Measurements from ENCODE around the gene DNMT3A.
A peak's percentile ranks its signal among the peaks of the same experiment; 100 is the strongest.

DNMT3A gene

GRCh38 chr2:25341753-25342371 is at the start of gene DNMT3A:
Gene DNMT3A (minus strand): TSS chr2:25341925. CDS start chr2:25313984, 27,941 bp downstream.
- DNase-seq (ENCODE audit: low read depth in 2 of 2), result peak; percentile 16 to 32

DNA sequence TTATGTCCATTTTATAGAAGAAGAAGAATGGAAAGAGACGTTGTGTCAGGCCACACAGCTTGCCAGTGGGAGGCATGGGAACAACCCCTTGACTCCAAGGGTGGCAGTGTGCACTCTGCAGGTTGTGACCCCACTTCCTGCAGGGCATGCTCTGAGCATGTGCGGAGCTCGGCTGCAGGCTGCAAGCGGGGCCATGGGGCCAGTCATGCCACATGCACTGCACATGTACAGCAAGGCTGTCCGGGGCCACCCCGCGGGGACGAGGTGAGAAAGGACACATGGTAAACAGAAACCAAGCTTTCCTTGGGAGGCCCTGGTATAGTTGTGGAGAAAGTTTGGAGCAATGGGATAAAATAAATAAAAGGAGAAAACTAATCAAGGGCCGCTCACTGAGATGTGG is 47.4 kb upstream of the DNMT3A start:
- DNase-seq (ENCODE audit: low read depth in 2 of 2), result no peak

GRCh38 chr2:25388491-25388890 is 46.8 kb upstream of the DNMT3A start:
- no peak for DNase-seq (ENCODE audit: low read depth in 2 of 2)

GRCh38 chr2:25387876-25388449 is 46.2 kb upstream of the DNMT3A start:
- DNase-seq (ENCODE audit: low read depth in 2 of 2), result no peak

DNA sequence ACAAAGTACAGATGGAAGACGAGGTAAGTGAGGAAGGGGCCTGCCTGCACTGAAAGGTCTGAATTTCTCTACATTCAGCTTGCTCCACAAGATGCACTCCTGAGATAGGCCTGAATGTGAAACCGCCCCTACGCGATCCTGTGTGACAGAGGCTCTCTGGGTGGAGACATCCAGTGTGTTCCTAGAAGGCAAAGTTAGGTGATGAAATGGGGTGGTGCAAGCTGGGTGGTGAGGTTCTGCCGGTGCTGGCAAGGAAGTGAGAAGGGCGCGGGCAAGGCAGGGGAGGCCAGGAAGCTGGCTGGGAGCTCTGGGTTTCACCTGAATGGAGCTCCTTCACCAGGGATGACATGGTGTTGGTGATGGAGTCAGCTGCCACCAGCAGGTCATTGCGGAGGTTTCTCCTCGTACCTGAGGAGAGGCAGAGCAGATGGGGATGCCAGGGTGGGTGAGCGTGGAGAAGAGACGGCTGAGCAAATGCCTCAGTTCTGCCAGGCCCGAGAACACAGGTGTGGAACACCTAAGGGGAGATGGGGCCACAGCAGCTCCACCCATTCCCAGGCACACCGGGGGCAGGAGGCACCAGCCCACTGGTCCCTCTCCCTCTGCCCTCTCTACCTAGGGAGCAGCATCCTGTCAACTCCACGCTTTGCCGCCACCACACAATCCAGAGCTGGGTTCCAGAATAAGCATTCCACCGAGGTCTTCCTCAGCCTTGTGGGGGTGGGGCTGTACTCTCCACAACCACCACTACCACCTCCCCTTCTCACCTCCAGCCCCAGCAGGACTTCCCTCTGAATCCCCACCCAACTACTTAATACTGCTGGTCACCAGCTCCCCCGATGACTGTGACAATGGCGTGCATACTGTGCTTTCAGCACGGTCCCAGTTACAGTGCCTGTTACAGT is 45.5 kb upstream of the DNMT3A start:
- no peak for DNase-seq (ENCODE audit: low read depth in 2 of 2)

- no peak for DNase-seq (ENCODE audit: low read depth in 2 of 2)
Observed at GRCh38 chr2:25385910-25386309, 44.2 kb upstream of the DNMT3A start.

DNA sequence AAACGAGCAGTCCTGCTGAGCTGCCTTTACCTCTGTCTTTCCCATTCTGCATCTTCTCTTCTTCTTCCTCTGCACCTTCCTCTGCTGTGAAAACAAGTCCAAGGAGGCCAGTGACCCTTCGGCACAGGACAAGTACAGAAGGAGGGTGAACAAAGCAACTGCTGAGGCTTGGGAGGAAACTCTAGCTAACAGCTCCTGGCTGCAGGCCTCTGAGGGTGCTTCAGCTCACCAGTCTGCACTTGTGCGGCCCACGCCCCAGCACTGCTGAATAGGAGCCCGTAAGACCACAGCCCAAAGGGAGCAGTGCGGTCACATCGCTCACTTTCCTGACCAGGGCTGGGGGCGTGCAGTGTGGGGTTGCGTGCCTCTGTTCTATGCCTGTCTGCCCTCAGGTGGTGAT is 42.1 kb upstream of the DNMT3A start:
- DNase-seq (ENCODE audit: low read depth in 2 of 2), result no peak

GRCh38 chr2:25381502-25381901 is 39.8 kb upstream of the DNMT3A start:
- no peak for DNase-seq (ENCODE audit: low read depth in 2 of 2)

GRCh38 chr2:25380586-25381375 is 39.1 kb upstream of the DNMT3A start:
- DNase-seq (ENCODE audit: low read depth in 2 of 2), result no peak

- DNase-seq (ENCODE audit: low read depth in 2 of 2), result no peak
Observed at GRCh38 chr2:25380023-25380422, 38.3 kb upstream of the DNMT3A start.

- no peak for DNase-seq (ENCODE audit: low read depth in 2 of 2)
Observed at GRCh38 chr2:25379535-25379934, 37.8 kb upstream of the DNMT3A start.

GRCh38 chr2:25378731-25379490 is 37.2 kb upstream of the DNMT3A start:
- no peak for DNase-seq (ENCODE audit: low read depth in 2 of 2)

- DNase-seq (ENCODE audit: low read depth in 2 of 2), result no peak
Observed at GRCh38 chr2:25377822-25378421, 36.2 kb upstream of the DNMT3A start.

DNA sequence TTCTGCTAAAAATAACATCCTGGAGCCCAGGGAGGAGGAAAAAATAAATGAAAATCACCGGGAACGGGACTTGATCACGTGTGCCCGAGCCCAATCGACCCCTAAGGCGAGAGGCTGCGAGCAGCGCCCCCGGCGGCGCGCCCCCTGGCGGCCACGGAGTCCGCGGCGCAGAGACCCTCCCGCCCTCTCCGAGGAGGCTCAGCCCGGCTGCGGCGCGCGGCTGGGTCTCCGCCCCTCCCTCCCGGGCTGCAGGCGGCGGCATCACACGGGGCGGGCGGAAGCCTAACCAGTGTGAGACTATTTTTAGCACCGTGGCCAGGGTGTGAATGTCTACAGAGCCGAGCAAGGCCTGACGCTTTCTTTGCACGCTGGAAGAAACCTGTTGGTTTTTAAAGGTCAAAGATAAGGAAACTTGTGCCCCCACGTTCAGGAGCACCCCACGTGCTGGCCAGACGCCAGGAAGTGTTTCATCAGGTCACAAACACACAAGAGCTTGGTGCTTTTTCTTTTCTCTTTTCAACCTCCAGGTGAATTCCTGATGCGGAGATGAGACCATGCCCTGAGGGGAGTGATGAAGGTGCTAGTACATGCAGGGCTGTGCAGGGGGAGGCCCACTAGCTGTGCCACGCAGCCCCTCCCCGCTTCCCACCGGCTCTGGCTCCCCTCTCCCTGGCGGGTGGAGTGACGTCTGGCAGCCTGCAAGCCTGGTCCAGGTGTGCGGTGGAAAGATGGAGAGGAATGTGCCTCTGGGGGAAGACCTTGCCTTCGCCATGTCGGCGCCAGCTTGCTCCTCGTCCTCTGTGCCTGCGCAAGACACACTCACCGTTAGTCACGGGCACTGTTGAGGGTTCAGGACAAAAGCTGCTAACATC is 35.3 kb upstream of the DNMT3A start:
- DNase-seq (ENCODE audit: low read depth in 2 of 2), result peak; percentile 74 to 76

- DNase-seq (ENCODE audit: low read depth in 2 of 2), result no peak
Observed at GRCh38 chr2:25375989-25376545, 34.3 kb upstream of the DNMT3A start.

DNA sequence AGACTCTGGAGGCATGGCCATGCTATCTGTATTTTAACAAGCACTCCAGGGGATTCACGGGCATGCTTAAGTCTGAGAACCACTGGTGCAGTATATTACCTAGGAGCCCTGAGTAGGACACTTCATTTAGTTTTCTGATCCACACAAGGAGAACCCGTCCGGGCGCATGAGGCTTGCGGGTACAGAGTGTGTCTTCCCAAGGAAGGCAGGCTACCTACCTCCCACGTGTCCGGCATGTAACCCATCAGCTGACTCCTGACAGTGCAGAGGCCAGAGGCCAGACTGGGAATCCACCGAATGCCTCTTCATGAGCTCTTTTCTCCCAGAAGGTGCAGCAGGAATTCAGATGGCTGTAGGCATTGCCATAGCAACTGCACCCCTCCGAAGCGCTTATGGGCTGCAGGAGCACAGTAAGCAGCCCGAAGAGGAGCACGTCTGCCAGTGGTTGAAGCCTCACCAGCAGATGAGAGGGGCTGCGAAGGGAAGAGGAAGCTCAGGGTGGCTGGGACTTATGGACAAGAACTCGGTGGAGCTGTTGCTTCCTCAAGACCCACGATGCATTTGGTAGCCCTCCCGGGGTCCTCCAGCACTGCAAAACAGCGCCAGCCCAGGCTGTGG is 33.8 kb upstream of the DNMT3A start:
- no peak for DNase-seq (ENCODE audit: low read depth in 2 of 2)

DNA sequence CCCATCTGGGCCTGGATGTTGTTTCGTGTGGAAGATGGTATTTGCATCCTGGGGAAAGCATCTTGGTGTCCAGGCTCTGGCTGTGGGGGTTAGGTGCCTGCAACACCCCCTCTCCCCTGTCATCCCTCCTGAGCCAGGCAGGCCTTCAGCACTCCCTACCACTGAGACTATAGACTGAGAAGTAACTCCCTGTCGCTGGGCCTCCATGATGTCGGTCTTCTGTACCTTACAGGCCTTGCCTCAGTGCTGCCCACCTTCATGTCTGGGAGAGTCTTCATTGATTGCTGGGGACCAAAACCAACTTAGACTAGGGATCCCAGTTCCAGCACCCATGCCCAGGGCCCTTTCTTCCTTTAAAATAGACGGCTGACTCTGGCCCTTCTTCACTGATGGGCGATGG is 33.1 kb upstream of the DNMT3A start:
- no peak for DNase-seq (ENCODE audit: low read depth in 2 of 2)

GRCh38 chr2:25374411-25374810 is 32.7 kb upstream of the DNMT3A start:
- DNase-seq (ENCODE audit: low read depth in 2 of 2), result no peak

All from fibroblast of skin of left biceps (primary cell).